ENCODE measurements around the gene GPC6.

DNA sequence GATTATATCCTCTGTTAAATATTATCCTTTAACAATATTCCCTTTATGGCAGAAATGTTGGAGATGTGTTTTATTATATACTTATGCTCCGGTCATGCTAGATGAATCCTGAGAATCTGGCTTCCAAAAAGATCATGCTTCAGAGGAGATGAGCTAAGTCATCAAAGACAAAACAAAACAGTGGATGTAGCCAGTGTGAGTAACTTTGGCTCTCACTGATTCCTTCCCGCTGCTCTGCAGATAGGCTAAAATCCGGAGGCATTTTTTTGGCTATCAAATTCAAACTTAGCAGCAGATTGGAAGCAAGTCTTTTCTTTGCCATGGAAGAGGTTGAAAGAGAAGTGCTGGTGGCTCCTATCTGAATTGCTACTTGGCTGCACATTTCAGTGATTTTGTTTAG lies 295.9 kb downstream of the GPC6 start:
- TF ChIP-seq CTCF (IDR thresholded peaks at IDR 0.05 in 8 of 11, conservative IDR thresholded peaks at IDR 0.05 in 3 of 11) (no peak), POLR2A (IDR thresholded peaks at IDR 0.05) (no peak)
